Measurements from ENCODE around the gene REG1A.

The REG1A gene

GRCh38 chr2:79124907-79125720, 4.8 kb downstream of the REG1A start:
- H3K4me3 ChIP-seq (ENCODE audit: low read depth, low read length): no peak overlapping the region
- no peak for TF ChIP-seq CTCF (IDR thresholded peaks at IDR 0.05; ENCODE audit: low read depth, low read length, missing control alignments)
- DNase-seq (ENCODE audit: low read depth): no peak

- no peak for DNase-seq (ENCODE audit: low read depth)
- H3K4me3 ChIP-seq (ENCODE audit: low read depth, low read length): no peak overlapping the region
- no peak for TF ChIP-seq CTCF (IDR thresholded peaks at IDR 0.05; ENCODE audit: low read depth, low read length, missing control alignments)
Measured at GRCh38 chr2:79125721-79125985, 5.4 kb downstream of the REG1A start.

GRCh38 chr2:79128406-79128805, 8.1 kb downstream of the REG1A start:
- no peak for DNase-seq (ENCODE audit: low read depth)
- H3K4me3 ChIP-seq (ENCODE audit: low read depth, low read length): no peak overlapping the region
- TF ChIP-seq CTCF (IDR thresholded peaks at IDR 0.05; ENCODE audit: low read depth, low read length, missing control alignments): no peak

- DNase-seq (ENCODE audit: low read depth): no peak
- no peak for TF ChIP-seq CTCF (IDR thresholded peaks at IDR 0.05; ENCODE audit: low read depth, low read length, missing control alignments)
Measured at GRCh38 chr2:79129260-79129659, 9.0 kb downstream of the REG1A start.

GRCh38 chr2:79129804-79130203, 9.5 kb downstream of the REG1A start:
- DNase-seq (ENCODE audit: low read depth): no peak
- no peak overlapping the region for H3K4me3 ChIP-seq (ENCODE audit: low read depth, low read length)
- TF ChIP-seq CTCF (IDR thresholded peaks at IDR 0.05; ENCODE audit: low read depth, low read length, missing control alignments): no peak

More at GRCh38 chr2:79129260-79129659, 9.0 kb downstream of the REG1A start:
- no peak overlapping the region for H3K4me3 ChIP-seq (ENCODE audit: low read depth, low read length)

GRCh38 chr2:79131687-79132086, 11.4 kb downstream of the REG1A start:
- no peak for TF ChIP-seq CTCF (IDR thresholded peaks at IDR 0.05; ENCODE audit: low read depth, low read length, missing control alignments)
- no peak overlapping the region for H3K4me3 ChIP-seq (ENCODE audit: low read depth, low read length)
- DNase-seq (ENCODE audit: low read depth): no peak

GRCh38 chr2:79138385-79138784, 18.1 kb downstream of the REG1A start:
- TF ChIP-seq CTCF (IDR thresholded peaks at IDR 0.05; ENCODE audit: low read depth, low read length, missing control alignments): no peak
- no peak for DNase-seq (ENCODE audit: low read depth)
- no peak overlapping the region for H3K4me3 ChIP-seq (ENCODE audit: low read depth, low read length)
